WTC11 (cell line): Measurements from ENCODE around the gene PGBD5.

Experiments
- CBFB ChIP-seq: sonication (generic); formaldehyde crosslinking; IDR thresholded peaks from 2 replicates; pipeline ENCODE4 v1.8.1; 2022; ENCODE audit warnings: mild to moderate bottlenecking, low read depth, missing genetic modification reagents
- CREM ChIP-seq: sonication (generic); formaldehyde crosslinking; IDR thresholded peaks from 2 replicates; pipeline ENCODE4 v1.8.1; 2022; ENCODE audit warnings: mild to moderate bottlenecking, missing genetic modification reagents, moderate library complexity
- NR2C2 ChIP-seq: sonication (generic); formaldehyde crosslinking; IDR thresholded peaks from 2 replicates; pipeline ENCODE4 v1.8.0; 2022; ENCODE audit warnings: mild to moderate bottlenecking, missing genetic modification reagents
- ZNF263 ChIP-seq: sonication (generic); formaldehyde crosslinking; IDR thresholded peaks from 2 replicates; pipeline ENCODE4 v1.8.1; 2022; ENCODE audit warnings: low read depth, mild to moderate bottlenecking, moderate library complexity, missing genetic modification reagents
- ZNF317 ChIP-seq: sonication (generic); formaldehyde crosslinking; IDR thresholded peaks from 2 replicates; pipeline ENCODE4 v1.8.1; 2023; ENCODE audit warnings: low read depth, mild to moderate bottlenecking, moderate library complexity, missing genetic modification reagents, borderline replicate concordance
- TF ChIP-seq, protein P1 (sequence below): fragments of 200-600 bp; IDR thresholded peaks from 2 replicates; pipeline ENCODE4 v1.8.0; 2022; ENCODE audit warnings: antibody characterized with exemption
- TF ChIP-seq, protein P2 (sequence below): sonication (generic); formaldehyde crosslinking; IDR thresholded peaks from 2 replicates; pipeline ENCODE4 v1.8.0; 2023; ENCODE audit warnings: mild to moderate bottlenecking, missing genetic modification reagents
- TF ChIP-seq, protein P3 (sequence below): sonication (generic); formaldehyde crosslinking; IDR thresholded peaks from 2 replicates; pipeline ENCODE4 v1.8.1; 2022; ENCODE audit warnings: mild to moderate bottlenecking, missing genetic modification reagents, moderate library complexity, borderline replicate concordance
- TF ChIP-seq, protein P4 (sequence below): sonication (generic); formaldehyde crosslinking; IDR thresholded peaks from 2 replicates; pipeline ENCODE4 v1.8.1; 2022; ENCODE audit warnings: low read depth, missing genetic modification reagents, borderline replicate concordance
- TF ChIP-seq, protein P5 (sequence below): sonication (generic); formaldehyde crosslinking; IDR thresholded peaks from 2 replicates; pipeline ENCODE4 v1.8.1; 2023; ENCODE audit warnings: mild to moderate bottlenecking, moderate library complexity, missing genetic modification reagents

DNA sequence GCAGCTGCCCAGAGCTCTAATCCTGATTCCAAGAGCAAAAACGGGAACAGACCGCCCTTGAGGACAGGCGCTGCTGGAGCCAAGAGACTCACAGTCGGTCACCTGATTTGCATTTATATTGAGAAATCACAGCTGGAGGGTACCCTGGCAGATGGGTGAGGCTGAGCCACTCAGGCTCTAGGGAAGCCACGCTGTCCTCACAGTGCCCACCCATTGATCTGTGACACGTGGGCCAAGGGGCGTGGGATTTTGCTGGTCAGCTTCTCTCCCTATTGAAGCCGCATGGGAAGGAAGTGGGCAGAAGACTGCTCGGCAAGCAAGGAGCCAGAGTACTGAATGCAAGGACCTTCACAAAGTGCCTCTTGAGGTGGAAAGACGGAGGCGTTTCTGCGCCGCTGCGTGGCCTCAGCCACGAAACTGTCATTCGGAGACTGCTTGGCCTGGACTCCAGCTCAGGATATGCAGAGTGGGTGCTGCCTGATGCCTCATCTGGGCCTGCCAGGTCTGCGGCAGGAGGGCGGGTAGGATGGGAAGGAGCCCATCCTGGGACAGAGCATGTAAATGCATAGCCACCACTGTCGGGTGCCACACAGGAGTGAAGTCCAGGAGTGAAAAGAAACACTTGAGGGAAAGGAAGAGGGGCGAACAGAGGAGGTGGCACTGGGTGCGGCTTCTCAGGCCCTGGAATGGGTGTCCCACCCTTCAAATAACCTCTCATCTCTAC is 139.8 kb downstream of the PGBD5 start:
- TF ChIP-seq CBFB (CRISPR knock-in tag) (no peak), ZNF263 (no peak), ZNF317 (CRISPR knock-in tag) (no peak), NR2C2 (CRISPR knock-in tag) (no peak), CREM (CRISPR knock-in tag) (no peak)
- TF ChIP-seq, protein P1, sequence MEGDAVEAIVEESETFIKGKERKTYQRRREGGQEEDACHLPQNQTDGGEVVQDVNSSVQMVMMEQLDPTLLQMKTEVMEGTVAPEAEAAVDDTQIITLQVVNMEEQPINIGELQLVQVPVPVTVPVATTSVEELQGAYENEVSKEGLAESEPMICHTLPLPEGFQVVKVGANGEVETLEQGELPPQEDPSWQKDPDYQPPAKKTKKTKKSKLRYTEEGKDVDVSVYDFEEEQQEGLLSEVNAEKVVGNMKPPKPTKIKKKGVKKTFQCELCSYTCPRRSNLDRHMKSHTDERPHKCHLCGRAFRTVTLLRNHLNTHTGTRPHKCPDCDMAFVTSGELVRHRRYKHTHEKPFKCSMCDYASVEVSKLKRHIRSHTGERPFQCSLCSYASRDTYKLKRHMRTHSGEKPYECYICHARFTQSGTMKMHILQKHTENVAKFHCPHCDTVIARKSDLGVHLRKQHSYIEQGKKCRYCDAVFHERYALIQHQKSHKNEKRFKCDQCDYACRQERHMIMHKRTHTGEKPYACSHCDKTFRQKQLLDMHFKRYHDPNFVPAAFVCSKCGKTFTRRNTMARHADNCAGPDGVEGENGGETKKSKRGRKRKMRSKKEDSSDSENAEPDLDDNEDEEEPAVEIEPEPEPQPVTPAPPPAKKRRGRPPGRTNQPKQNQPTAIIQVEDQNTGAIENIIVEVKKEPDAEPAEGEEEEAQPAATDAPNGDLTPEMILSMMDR, result no peak
- TF ChIP-seq, protein P2, sequence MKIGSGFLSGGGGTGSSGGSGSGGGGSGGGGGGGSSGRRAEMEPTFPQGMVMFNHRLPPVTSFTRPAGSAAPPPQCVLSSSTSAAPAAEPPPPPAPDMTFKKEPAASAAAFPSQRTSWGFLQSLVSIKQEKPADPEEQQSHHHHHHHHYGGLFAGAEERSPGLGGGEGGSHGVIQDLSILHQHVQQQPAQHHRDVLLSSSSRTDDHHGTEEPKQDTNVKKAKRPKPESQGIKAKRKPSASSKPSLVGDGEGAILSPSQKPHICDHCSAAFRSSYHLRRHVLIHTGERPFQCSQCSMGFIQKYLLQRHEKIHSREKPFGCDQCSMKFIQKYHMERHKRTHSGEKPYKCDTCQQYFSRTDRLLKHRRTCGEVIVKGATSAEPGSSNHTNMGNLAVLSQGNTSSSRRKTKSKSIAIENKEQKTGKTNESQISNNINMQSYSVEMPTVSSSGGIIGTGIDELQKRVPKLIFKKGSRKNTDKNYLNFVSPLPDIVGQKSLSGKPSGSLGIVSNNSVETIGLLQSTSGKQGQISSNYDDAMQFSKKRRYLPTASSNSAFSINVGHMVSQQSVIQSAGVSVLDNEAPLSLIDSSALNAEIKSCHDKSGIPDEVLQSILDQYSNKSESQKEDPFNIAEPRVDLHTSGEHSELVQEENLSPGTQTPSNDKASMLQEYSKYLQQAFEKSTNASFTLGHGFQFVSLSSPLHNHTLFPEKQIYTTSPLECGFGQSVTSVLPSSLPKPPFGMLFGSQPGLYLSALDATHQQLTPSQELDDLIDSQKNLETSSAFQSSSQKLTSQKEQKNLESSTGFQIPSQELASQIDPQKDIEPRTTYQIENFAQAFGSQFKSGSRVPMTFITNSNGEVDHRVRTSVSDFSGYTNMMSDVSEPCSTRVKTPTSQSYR (CRISPR knock-in tag), result no peak
- TF ChIP-seq, protein P3, sequence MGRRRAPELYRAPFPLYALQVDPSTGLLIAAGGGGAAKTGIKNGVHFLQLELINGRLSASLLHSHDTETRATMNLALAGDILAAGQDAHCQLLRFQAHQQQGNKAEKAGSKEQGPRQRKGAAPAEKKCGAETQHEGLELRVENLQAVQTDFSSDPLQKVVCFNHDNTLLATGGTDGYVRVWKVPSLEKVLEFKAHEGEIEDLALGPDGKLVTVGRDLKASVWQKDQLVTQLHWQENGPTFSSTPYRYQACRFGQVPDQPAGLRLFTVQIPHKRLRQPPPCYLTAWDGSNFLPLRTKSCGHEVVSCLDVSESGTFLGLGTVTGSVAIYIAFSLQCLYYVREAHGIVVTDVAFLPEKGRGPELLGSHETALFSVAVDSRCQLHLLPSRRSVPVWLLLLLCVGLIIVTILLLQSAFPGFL (CRISPR knock-in tag), result no peak
- TF ChIP-seq, protein P4, sequence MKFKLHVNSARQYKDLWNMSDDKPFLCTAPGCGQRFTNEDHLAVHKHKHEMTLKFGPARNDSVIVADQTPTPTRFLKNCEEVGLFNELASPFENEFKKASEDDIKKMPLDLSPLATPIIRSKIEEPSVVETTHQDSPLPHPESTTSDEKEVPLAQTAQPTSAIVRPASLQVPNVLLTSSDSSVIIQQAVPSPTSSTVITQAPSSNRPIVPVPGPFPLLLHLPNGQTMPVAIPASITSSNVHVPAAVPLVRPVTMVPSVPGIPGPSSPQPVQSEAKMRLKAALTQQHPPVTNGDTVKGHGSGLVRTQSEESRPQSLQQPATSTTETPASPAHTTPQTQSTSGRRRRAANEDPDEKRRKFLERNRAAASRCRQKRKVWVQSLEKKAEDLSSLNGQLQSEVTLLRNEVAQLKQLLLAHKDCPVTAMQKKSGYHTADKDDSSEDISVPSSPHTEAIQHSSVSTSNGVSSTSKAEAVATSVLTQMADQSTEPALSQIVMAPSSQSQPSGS (CRISPR knock-in tag), result no peak
- TF ChIP-seq, protein P5, sequence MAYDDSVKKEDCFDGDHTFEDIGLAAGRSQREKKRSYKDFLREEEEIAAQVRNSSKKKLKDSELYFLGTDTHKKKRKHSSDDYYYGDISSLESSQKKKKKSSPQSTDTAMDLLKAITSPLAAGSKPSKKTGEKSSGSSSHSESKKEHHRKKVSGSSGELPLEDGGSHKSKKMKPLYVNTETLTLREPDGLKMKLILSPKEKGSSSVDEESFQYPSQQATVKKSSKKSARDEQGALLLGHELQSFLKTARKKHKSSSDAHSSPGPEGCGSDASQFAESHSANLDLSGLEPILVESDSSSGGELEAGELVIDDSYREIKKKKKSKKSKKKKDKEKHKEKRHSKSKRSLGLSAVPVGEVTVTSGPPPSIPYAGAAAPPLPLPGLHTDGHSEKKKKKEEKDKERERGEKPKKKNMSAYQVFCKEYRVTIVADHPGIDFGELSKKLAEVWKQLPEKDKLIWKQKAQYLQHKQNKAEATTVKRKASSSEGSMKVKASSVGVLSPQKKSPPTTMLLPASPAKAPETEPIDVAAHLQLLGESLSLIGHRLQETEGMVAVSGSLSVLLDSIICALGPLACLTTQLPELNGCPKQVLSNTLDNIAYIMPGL (CRISPR knock-in tag), result no peak
